Embryonic facial prominence (tissue), 1 donor: ENCODE data around the gene ALDH1L1.
A peak's percentile ranks its signal among the peaks of the same experiment; 100 is the strongest.
"Not testable (repeated sequence)": the region's sequence is repeated elsewhere in the genome, so short reads cannot be mapped to it uniquely, and the experiment has no call there.

Source experiments
- DNase-seq: peaks from one replicate; pipeline ENCODE4 v3.0.0-alpha.2; 2016; ENCODE audit errors: extremely low spot score

Gene ALDH1L1

GRCh38 chr3:126106336-126107202, 73.8 kb downstream of the ALDH1L1 start:
- no peak for DNase-seq

DNA sequence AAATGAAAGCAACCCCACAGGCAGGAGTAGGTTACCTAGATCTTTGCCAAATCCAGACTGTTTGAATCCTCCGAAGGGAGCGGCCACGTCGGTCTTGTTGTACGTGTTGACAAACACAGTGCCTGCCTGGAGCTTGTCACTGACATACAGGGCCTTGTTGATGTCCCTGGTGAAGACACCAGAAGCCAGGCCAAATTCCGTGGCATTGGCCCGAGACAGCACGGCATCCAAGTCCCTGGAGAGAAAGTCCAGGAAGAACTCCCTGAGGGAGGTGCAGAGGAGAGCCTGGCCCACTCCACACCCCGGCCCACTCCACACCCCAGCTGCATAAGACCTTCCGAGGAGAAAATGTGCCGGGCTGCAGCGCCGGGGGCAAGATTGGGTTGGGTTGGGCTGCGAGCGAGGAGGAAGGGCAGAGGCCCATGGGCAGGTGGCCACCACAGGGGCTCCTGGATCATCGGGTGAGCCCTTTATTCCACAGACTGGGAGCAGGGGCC, 74.6 kb downstream of the ALDH1L1 start:
- no peak for DNase-seq

- no peak for DNase-seq
Observed at GRCh38 chr3:126104742-126105605, 75.4 kb downstream of the ALDH1L1 start.

DNA sequence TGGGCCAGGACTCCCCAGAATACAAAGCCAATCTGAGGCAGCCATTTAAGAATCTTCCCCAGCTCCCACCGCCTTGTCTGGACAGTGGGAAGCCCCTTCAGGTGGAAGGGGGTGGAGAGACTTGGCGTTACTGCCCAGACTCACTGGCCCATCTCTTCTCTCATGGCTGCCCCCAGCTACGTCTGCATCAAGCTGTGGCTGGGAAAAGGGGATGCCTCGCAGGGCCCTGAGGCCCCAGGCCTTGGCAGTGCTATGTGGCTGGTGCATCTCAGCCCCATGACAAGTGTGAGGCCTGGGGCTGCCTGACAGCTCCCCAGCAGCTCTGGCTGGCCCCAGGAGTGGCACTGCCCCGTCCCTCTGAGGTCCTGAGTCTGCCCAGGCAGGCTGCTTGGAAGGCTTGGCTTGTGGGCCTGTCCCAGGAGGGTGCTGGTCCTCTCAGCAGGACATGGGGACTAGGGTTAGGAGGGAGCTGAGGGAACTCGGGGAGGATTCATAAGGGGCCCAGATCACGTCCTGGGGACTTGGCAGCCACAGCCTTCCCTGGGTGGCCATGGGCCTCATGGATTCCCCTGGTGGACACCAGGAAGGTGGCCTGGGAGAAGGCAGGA, 76.3 kb downstream of the ALDH1L1 start:
- no peak for DNase-seq

GRCh38 chr3:126103121-126104027, 77.0 kb downstream of the ALDH1L1 start:
- DNase-seq: no peak

GRCh38 chr3:126102530-126102951, 77.8 kb downstream of the ALDH1L1 start:
- DNase-seq: no peak

DNA sequence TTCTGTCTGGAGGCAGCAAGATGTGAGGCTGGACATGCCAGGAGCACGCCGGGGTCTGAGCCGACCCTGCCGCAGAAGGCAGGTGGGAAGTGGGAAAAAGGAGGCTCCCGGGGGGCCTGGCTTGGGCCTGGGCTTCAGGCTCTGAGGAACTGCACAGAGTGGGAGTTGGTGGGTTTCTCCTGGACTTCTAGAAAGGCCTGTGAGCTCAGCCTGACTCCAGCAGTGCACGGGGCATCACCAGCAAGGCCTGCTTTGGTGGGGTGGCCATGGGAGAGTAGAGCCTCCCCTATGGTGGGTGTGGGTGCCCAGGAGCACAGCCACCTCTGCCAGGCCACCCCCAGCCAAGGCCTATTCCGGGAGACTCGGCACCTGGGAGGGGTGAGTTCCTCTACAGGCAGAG, 78.4 kb downstream of the ALDH1L1 start:
- DNase-seq: no peak

DNA sequence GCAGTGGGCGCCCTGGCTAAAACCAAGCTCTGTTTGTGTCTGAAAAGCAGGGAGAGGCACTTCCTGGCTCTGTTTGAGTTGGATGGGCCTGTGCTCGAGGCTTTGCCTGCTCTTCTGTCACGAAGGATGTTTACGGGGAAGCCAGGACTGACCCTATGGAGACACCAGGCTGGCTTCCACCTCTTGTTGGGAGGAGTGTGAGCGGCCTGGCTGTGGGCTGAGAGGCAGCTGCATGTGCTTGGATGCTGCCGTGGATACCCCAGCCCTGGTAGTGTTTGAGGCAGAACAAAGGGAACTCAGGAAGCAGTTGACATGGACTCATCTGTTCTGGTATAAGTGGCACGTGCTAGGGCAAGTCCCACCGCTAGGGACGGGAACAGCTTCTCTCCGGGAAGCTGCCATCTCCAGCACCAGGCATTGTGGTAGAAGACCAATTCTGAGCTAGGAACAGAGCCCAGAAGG, 78.8 kb downstream of the ALDH1L1 start:
- no peak for DNase-seq

DNA sequence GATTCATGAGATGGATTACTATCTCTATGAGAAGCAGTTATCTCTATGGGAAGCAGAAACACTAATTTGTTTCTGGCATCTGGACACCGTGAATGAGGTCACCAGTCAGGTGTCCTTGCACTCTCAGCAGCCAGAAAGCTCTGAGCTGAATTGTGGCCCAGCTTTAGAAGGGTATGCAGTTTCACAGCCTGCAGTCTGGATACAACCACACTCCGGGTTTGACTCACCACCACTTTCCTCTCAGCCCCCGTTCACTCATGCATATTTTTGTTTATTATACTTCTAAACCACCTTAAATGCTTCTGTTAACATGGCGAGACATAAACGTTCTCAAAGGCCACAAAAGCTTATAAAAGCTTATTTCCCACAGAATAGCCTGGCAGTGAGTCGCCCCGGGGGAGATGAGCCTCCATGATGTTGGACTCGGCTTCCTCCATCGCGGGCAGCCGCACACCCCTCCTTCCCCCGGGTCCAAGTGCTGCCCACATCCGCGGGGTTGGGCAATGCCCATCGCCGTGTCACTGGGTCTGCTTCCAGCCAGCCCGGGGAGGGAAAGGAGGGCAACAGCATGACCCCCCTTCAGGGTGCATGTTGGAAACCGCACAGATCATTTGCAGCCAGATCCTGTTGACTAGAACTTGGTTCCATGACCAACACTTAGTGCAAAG, 79.6 kb downstream of the ALDH1L1 start:
- no peak for DNase-seq

DNA sequence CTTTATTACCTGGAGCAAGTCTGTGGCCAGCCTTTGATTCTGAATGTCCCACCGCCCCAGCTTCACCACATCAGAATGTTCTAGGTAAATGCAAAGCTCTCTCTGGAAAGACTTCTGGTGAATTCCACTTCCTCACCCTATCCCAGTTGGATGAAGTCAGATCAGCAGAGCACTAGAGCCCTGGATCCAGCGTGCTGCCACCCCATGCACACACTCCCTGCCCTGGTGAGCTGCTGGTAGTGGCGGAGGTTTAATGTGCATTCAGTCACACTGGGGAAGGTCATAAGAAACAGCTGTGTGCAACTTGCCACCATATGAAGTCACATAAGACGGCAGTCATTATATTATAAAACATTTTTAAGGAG, 80.1 kb downstream of the ALDH1L1 start:
- no peak for DNase-seq

GRCh38 chr3:126098391-126098858, 82.0 kb downstream of the ALDH1L1 start:
- DNase-seq: no peak

GRCh38 chr3:126097801-126098200, 82.6 kb downstream of the ALDH1L1 start:
- no peak for DNase-seq

- DNase-seq: not testable (repeated sequence)
Observed at GRCh38 chr3:126096274-126096673, 84.1 kb downstream of the ALDH1L1 start.

GRCh38 chr3:126092128-126092527, 88.3 kb downstream of the ALDH1L1 start:
- DNase-seq: not testable (repeated sequence)

- no peak for DNase-seq
Observed at GRCh38 chr3:126087552-126088175, 92.7 kb downstream of the ALDH1L1 start.

DNA sequence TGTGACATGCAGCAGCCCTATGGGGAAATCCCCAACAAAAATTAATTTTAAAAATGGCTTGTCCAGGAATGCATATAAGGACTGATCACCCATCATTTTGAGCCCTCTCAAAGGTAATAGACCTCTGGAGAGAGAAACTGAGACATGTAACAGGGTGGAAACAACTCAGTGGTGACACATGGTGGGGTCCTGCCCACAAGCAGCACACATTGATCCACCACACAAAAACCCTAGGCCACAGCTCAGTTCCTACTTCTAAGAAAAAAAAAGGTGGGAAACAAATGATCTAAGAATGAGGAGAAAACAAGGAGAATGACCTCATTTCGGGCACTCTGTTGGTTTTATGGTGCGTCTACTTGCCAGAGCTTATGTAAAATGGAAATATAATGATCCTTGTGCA, 94.5 kb downstream of the ALDH1L1 start:
- no peak for DNase-seq

- no peak for DNase-seq
Observed at GRCh38 chr3:126085276-126085675, 95.1 kb downstream of the ALDH1L1 start.

DNA sequence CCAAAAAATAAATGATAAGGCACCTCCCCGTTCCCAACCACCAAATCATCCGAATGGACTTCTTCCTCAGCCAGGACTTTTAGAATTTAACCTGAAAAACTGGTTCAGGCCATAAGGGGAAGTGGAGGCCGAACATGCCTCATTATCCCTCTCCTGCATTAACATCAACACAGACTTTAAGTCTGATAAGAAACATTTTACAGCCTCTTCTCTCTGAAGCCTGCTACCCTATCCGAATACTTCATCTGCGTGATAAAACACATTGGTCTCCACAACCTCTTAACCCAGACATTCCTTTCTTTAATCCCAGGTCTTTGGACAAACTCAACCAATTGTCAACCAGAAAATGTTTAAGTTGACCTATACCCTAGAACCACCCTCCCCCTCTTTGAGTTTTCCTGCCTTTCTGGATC, 95.6 kb downstream of the ALDH1L1 start:
- no peak for DNase-seq

DNA sequence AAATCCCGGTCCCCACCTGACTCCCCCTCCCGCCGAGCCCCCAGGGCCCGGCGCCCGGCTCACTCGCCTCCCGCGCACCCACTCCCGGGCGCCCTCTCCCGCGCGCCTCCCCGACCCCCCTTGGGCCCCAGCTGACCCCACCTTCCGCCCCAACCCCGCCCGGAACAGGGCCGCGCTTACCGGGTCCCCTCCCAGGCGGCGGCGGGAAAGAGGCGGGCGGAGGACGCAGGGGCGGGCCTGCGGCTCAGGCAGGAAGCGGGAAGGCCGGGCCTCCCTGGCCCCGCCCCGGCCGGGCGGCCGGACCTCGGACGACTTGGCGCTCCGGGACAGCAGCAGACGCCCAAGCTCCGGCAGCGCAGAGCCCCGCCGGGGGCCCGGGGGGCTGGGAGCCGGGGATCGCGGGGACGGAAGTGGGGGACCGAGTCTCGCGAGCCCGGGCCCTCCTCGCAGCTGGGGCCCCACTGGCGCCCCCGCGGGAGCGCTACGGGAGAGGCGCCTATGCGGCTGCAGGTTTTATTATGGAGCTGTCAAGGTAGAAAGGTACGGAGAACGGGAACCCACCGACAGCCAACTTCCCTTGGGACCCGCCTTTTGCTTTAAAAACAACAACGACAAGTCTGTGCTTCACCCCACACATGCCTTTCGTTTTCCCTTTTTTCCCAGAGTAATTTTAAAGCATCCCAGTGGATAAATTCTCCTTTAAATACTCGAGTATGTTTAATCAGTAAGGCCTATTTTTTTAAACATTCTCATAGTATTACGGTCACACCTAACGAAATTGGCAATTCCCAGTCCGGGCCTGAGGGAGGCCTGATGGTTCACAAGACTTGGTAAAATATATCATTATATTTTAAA, 96.2 kb downstream of the ALDH1L1 start, which contains the start of gene SLC41A3:
TSS of gene SLC41A3 (minus strand) at position 212 of the 855 bp plus-strand sequence. CDS start 15,905 bp downstream, outside the sequence.
- peak; percentile 34 for DNase-seq
